Measurements from ENCODE around the gene SYVN1. TPM values are rescaled to one million over a fixed set of nuclear protein-coding genes. Genes with fewer than 3 reads are reported as not detected.
"Not testable (repeated sequence)": the region's sequence is repeated elsewhere in the genome, so short reads cannot be mapped to it uniquely, and the experiment has no call there.

The SYVN1 gene
- total RNA-seq, 4 donors from 2014 or later = 47.1 to 58.2 (median 50.5) TPM

DNA sequence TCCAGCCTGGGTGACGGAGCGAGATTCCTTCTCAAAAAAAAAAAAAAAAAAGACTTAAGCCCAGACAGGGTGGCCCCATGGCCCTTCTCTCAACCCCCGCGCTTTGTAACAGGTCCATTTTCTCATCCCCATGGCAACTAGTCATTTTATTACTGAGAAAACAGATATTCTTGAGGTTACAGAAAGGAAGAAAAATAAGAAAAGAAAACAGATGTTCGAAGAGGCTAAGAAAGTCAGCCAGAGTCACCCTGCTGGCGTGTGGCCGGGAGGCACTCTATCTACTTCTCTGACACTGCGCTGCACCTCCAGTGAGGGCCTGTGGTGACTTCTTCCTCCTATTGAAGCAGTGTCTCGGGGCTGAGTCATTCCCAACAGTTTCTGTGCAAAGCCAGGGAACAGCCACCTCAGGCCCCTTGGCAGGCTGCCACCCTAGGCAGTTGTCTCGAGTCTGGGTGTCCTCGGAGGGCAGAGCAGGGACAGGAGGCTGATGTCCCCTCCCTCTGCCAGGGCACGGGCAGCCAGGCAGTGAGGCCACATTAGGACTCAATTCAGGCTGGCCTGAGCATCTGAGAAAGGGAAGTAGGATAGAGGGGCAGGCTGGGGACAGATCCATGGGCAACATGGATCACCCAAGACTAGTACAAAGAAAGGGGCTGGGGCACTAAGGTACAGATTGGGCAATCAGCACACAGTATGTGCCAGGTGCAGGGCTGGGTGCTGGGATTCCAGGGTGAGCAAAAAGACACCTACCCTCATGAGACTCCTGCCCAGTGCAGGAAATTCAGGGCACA, 16.4 kb upstream of the SYVN1 start:
- DNase-seq (ENCODE audit: low spot score) = peak; percentile 61

DNA sequence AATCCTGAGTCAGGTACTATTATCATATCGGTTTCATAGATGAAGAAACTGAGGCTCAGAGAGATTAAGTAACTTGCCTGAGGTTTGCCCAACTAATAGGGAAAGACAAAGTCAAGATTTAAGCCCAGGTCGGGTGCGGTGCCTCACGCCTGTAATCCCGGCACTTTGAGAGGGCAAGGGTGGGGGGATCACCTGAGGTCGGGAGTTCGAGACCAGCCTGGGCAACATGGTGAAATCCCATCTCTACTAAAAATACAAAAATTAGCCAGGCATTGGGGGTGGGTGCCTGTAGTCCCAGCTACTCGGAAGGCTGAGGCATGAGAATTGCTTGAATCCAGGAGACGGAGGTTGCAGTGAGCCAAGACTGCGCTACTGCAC, 15.8 kb upstream of the SYVN1 start:
- DNase-seq (ENCODE audit: low spot score); ATAC-seq (ENCODE audit: low FRiP score): not testable (repeated sequence)

More for the DNA sequence above, 16.4 kb upstream of the SYVN1 start:
- TF ChIP-seq, protein P1, sequence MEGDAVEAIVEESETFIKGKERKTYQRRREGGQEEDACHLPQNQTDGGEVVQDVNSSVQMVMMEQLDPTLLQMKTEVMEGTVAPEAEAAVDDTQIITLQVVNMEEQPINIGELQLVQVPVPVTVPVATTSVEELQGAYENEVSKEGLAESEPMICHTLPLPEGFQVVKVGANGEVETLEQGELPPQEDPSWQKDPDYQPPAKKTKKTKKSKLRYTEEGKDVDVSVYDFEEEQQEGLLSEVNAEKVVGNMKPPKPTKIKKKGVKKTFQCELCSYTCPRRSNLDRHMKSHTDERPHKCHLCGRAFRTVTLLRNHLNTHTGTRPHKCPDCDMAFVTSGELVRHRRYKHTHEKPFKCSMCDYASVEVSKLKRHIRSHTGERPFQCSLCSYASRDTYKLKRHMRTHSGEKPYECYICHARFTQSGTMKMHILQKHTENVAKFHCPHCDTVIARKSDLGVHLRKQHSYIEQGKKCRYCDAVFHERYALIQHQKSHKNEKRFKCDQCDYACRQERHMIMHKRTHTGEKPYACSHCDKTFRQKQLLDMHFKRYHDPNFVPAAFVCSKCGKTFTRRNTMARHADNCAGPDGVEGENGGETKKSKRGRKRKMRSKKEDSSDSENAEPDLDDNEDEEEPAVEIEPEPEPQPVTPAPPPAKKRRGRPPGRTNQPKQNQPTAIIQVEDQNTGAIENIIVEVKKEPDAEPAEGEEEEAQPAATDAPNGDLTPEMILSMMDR (IDR thresholded peaks at IDR 0.05) = no peak
- ATAC-seq (ENCODE audit: low FRiP score) = peak; percentile 69

GRCh38 chr11:65148657-65149056, 14.3 kb upstream of the SYVN1 start:
- DNase-seq (ENCODE audit: low spot score) (no peak), ATAC-seq (ENCODE audit: low FRiP score) (no peak)
- TF ChIP-seq, protein P1 (IDR thresholded peaks at IDR 0.05) = no peak

GRCh38 chr11:65147352-65148075, 13.2 kb upstream of the SYVN1 start:
- DNase-seq (ENCODE audit: low spot score) (no peak), ATAC-seq (ENCODE audit: low FRiP score) (no peak)
- TF ChIP-seq, protein P1 (IDR thresholded peaks at IDR 0.05) = no peak

- TF ChIP-seq, protein P1 (IDR thresholded peaks at IDR 0.05) = no peak
- ATAC-seq (ENCODE audit: low FRiP score) (no peak), DNase-seq (ENCODE audit: low spot score) (no peak)
Observed at GRCh38 chr11:65141896-65142494, 7.7 kb upstream of the SYVN1 start.

DNA sequence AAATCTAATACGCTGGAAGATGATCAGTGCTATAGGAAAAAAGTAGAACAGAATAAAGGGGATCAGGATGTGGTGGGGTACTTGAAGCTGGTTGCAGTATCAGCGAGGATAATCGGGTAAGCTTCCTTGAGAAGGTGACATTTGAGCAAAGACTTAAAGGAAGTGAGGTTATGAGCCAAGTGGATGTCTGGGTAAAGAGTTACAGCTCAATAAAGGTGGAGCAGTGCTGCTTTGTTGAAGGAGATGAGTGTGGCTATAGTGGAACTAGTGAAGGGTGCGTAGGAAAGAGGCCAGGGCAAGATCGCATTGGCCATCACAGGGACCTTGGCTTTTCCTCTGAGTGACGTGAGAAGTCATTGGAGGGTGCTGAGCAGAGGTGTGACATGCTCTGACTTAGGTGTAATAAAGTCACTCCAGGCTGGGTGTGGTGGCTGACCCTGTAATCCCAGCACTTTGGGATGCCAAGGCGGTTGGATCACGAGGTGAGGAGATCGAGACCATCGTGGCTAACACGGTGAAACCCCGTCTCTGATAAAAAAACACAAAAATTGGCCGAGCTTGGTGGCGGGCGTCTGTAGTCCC, 2.3 kb upstream of the SYVN1 start:
- TF ChIP-seq, protein P1 (IDR thresholded peaks at IDR 0.05) = no peak
- ATAC-seq (ENCODE audit: low FRiP score) (no peak), DNase-seq (ENCODE audit: low spot score) (no peak)

DNA sequence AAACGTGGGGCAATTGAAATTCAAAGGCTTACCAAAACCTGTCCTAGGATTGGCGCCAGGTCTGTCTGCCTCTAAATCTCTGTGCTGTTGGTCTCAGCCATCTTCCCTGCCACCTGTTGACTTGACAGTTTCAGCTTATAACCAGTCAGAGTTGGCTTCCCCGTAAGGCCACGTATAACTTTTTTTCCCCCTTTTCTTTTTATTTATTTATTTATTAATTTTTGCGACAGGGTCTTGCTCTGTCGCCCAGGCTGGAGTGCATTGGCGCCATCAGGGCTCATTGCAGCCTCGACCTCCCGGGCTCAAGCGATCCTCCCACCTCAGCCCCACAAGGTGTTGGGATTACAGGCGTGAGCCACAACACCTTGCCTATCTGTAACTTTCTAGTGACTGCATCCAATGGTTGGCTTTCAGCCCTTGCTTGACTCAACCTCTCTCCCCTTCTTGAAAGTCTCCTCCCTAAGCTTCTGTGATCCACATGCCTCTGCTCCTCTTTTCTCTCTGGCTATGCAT, 1.4 kb upstream of the SYVN1 start:
- TF ChIP-seq, protein P1 (IDR thresholded peaks at IDR 0.05) = no peak
- DNase-seq (ENCODE audit: low spot score) = no peak
- ATAC-seq (ENCODE audit: low FRiP score) = no peak
